GM19468 (cell line): ENCODE measurements around the gene MELK.

ENCODE experiments used
- ATAC-seq: cut with Tn5 transposase; IDR thresholded peaks from one replicate; pipeline ENCODE4 v1.9.1; 2021; ENCODE audit warnings: mild to moderate bottlenecking, moderate library complexity, moderate number of reproducible peaks; ENCODE audit not compliant: unreplicated experiment; ENCODE audit errors: extremely low read depth

MELK gene

GRCh38 chr9:36664806-36665205 is 92.1 kb downstream of the MELK start:
- ATAC-seq = no peak

- ATAC-seq = no peak
Observed at GRCh38 chr9:36665387-36665786, 92.7 kb downstream of the MELK start.

GRCh38 chr9:36665921-36666431 is 93.3 kb downstream of the MELK start:
- no peak for ATAC-seq

GRCh38 chr9:36671561-36671960 is 98.9 kb downstream of the MELK start:
- ATAC-seq = no peak

- no peak for ATAC-seq
Observed at GRCh38 chr9:36676091-36676490, 103.4 kb downstream of the MELK start.

GRCh38 chr9:36676778-36677485 is 104.2 kb downstream of the MELK start:
- ATAC-seq = no peak

GRCh38 chr9:36677611-36678010 is 104.9 kb downstream of the MELK start:
- ATAC-seq = no peak

- ATAC-seq = no peak
Observed at GRCh38 chr9:36679710-36680109, 107.0 kb downstream of the MELK start.

- ATAC-seq = no peak
Observed at GRCh38 chr9:36686471-36686870, 113.8 kb downstream of the MELK start.

- no peak for ATAC-seq
Observed at GRCh38 chr9:36690412-36691168, 117.9 kb downstream of the MELK start.

- ATAC-seq = no peak
Observed at GRCh38 chr9:36691671-36692070, 119.0 kb downstream of the MELK start.

GRCh38 chr9:36698984-36699383 is 126.3 kb downstream of the MELK start:
- ATAC-seq = no peak

GRCh38 chr9:36704148-36704547 is 131.5 kb downstream of the MELK start:
- no peak for ATAC-seq

- no peak for ATAC-seq
Observed at GRCh38 chr9:36713515-36714490, 141.1 kb downstream of the MELK start.

GRCh38 chr9:36716496-36716895 is 143.8 kb downstream of the MELK start:
- no peak for ATAC-seq

- no peak for ATAC-seq
Observed at GRCh38 chr9:36717276-36717675, 144.6 kb downstream of the MELK start.

- ATAC-seq = no peak
Observed at GRCh38 chr9:36718612-36719011, 145.9 kb downstream of the MELK start.

- ATAC-seq = no peak
Observed at GRCh38 chr9:36720043-36720442, 147.3 kb downstream of the MELK start.

- no peak for ATAC-seq
Observed at GRCh38 chr9:36721846-36722588, 149.3 kb downstream of the MELK start.
